Measurements from ENCODE around the gene LIX1L. TPM values are rescaled to one million over a fixed set of nuclear protein-coding genes. Genes with fewer than 3 reads are reported as not detected.
"Not testable (repeated sequence)": the region's sequence is repeated elsewhere in the genome, so short reads cannot be mapped to it uniquely, and the experiment has no call there.

LIX1L gene
- total RNA-seq, 2 donors from 2014 or later, result 36.9 to 39.5 TPM

DNA sequence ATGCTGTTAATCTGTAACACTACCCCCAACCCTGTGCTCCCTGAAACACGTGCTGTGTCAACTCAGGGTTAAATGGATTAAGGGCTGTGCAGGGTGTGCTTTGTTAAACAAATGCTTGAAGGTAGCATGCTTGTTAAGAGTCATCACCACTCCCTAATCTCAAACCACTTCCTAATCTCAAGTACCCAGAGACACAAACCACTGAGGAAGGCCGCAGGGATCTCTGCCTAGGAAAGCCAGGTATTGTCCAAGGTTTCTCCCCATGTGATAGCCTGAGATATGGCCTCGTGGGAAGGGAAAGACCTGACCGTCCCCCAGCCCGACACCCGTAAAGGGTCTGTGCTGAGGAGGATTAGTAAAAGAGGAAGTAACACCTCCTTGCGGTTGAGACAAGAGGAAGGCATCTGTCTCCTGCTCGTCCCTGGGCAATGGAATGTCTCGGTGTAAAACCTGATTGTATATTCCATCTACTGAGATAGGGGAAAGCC is 25.3 kb downstream of the LIX1L start:
- DNase-seq, result not testable (repeated sequence)
- Mint-ChIP-seq H3K36me3 (ENCODE audit: insufficient read depth in 2 of 2) (peaks cover 2 to 18% of the 10 kb centered on the region in 2 donors), H3K27ac (peak overlapping the region; percentile 41)

DNA sequence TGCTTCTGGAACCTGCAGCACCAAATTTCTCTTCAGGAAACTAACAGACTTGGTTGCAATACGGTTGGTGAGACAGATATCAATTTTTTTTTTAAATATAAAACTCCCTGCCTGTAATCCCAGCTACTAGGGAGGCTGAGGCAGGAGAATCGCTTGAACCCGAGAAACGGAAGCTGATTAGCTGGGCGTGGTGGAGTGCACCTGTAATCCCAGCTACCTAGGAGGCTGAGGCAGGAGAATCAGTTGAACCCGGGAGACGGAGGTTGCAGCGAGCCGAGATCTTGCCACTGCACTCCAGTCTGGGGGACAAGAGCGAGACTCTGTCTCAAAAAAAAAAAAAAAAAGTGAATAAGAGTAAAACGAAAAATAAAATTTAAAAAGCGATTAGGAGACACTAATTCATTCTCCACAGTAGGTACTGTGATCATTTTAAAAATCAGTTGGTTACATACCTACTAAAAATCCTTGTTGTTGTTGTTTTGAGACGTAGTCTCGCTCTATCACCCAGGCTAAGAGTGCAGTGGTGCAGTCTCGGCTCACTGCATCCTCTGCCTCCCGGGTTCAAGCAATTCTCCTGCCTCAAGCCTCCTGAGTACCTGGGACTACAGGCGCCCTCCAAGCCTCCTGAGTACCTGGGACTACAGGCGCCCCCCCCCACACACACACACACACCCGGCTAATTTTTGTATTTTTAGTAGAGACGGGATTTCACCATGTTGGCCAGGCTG is 29.7 kb downstream of the LIX1L start:
- no peak overlapping the region for H3K27ac Mint-ChIP-seq
- peaks cover 2 to 8% of the 10 kb centered on the region in 2 donors for H3K36me3 Mint-ChIP-seq (ENCODE audit: insufficient read depth in 2 of 2)
- ATAC-seq (replicated peaks in 1 of 2), result no peak
- no peak for DNase-seq
- H3K9me3 Mint-ChIP-seq, result no peaks in the 10 kb centered on the region
- H3K4me1 Mint-ChIP-seq (ENCODE audit: low read depth), result peaks cover 23% of the 10 kb centered on the region
- no peaks in the 10 kb centered on the region for H3K27me3 Mint-ChIP-seq (ENCODE audit: low read depth)
- H3K4me3 Mint-ChIP-seq, result peak overlapping the region in 1 of 2 donors; percentile 58

More for the DNA sequence above, 25.3 kb downstream of the LIX1L start:
- ATAC-seq (replicated peaks in 1 of 2); H3K9me3 Mint-ChIP-seq; H3K27me3 Mint-ChIP-seq (ENCODE audit: low read depth): not testable (repeated sequence)
- Mint-ChIP-seq H3K4me3 (peak overlapping the region; percentile 15 to 47), H3K4me1 (ENCODE audit: low read depth) (peaks cover 29% of the 10 kb centered on the region)

DNA sequence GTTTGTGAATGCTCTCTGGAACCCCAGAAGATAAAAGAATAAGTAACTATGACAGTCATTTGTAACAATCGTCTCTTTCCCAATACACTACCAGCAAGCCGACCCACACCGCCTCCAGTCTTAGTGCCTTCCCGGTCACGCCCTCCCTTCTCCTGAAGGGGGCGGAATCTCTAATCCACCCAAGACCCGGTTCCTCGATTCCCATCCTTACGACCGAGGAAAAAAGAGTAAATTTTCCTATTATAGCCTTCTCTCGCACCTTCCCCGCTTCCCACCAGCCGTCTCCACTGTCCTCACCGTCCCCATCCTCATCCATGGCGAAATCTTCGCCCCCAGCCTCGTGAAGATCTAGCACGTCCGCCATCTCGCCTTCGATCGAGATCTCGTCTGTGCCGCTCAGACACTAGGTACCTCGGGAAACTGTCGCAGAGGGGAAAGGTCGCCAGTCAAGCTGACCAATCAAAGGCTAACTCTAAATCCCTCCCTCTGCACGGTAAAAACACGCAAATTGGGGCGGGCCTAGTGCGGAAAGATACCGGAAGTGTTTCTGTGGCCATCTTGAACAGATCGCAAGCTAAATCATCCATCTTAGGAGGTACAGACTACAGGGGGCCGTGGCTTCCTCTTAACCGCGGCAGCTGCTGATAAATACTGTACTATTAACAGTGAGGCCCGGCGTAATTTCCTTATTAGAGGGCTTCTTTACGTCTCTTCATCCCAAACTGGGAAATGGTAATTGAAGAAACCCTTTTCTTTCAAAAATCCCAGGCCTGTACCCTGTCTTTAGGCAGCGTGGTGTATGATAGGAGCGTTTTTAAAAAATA is 30.5 kb downstream of the LIX1L start, which contains the start of gene RBM8A:
TSS of gene RBM8A (minus strand) at position 422 of the 824 bp plus-strand sequence. CDS start at position 364, 58 bp downstream.
- no peak within 1 kb of the TSS for H3K27ac Mint-ChIP-seq
- peak; percentile 95 for ATAC-seq (replicated peaks in 1 of 2)

DNA sequence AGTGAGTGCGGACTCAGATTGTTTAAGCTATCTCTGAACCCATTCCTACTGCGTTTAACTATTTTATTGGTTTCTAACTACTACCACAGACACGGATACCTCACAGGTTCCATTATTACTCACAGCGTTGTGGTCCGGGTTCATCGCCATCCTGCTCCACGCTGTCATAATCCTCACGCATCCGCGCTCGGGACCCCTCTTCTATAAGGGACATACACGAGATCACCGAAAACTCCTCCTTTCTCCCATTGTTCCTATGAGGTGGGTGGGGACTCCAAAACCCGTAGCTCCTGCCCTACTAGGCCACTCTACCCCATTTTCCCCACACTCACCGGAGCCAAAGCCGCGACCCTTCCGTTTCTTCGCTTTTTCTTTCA is 31.1 kb downstream of the LIX1L start:
- peak; percentile 69 to 76 for DNase-seq
- H3K9me3 Mint-ChIP-seq, result no peaks in the 10 kb centered on the region
- no peaks in the 10 kb centered on the region for H3K27me3 Mint-ChIP-seq (ENCODE audit: low read depth)
- peak; percentile 66 to 71 for ATAC-seq (replicated peaks in 1 of 2)
- peaks cover 1 to 8% of the 10 kb centered on the region in 2 donors for H3K36me3 Mint-ChIP-seq (ENCODE audit: insufficient read depth in 2 of 2)
- no peak overlapping the region for H3K27ac Mint-ChIP-seq
- peaks cover 9% of the 10 kb centered on the region for H3K4me1 Mint-ChIP-seq (ENCODE audit: low read depth)
- no peak overlapping the region for H3K4me3 Mint-ChIP-seq

More for the DNA sequence above, 30.5 kb downstream of the LIX1L start, which contains the start of gene RBM8A:
- Mint-ChIP-seq H3K4me3 (peak within 1 kb of the TSS in 1 of 2 donors; percentile 58), H3K36me3 (ENCODE audit: insufficient read depth in 2 of 2) (peaks cover 2 to 8% of the 10 kb centered on the region in 2 donors), H3K27me3 (ENCODE audit: low read depth) (no peaks in the 10 kb centered on the region), H3K4me1 (ENCODE audit: low read depth) (peaks cover 15% of the 10 kb centered on the region), H3K9me3 (no peaks in the 10 kb centered on the region)
- DNase-seq, result peak; percentile 92 to 94

DNA sequence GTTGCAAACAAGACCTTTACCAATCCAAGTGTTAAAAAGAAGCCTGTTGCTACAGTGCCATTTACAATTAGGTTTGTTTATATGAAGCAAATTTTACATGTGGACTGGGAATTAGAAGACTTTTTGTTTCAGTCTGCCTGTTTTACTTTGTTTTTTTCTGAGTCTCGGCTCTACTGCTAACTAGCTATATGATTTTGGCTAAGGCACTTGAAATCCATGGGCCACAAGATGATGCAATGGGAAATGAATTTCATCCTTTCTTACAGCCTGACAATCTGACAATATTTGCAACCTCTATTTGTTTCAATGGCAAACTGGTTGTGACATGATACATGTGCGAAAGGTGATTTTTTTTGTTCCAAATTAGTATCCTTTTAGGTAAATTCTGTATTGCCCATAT is 35.6 kb downstream of the LIX1L start:
- Mint-ChIP-seq H3K27me3 (ENCODE audit: low read depth) (no peaks in the 10 kb centered on the region), H3K27ac (no peak overlapping the region), H3K9me3 (no peaks in the 10 kb centered on the region), H3K4me1 (ENCODE audit: low read depth) (peaks cover 24% of the 10 kb centered on the region), H3K36me3 (ENCODE audit: insufficient read depth in 2 of 2) (peaks cover 0 to 5% of the 10 kb centered on the region in 2 donors), H3K4me3 (no peak overlapping the region)
- ATAC-seq (replicated peaks in 1 of 2) (no peak), DNase-seq (no peak)

DNA sequence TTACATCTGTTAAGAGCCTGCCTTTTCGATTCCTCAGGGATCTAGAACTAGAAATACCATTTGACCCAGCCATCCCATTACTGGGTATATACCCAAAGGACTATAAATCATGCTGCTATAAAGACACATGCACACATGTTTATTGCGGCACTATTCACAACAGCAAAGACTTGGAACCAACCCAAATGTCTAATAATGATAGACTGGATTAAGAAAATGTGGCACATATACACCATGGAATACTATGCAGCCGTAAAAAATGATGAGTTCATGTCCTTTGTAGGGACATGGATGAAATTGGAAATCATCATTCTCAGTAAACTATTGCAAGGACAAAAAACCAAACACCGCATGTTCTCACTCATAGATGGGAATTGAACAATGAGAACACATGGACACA is 37.5 kb downstream of the LIX1L start:
- Mint-ChIP-seq H3K27ac (peak overlapping the region; percentile 83), H3K36me3 (ENCODE audit: insufficient read depth in 2 of 2) (peaks cover 0 to 16% of the 10 kb centered on the region in 2 donors), H3K4me1 (ENCODE audit: low read depth) (peaks cover 41% of the 10 kb centered on the region), H3K4me3 (peak overlapping the region; percentile 88 to 91)
- H3K27me3 Mint-ChIP-seq (ENCODE audit: low read depth); ATAC-seq (replicated peaks in 1 of 2); DNase-seq; H3K9me3 Mint-ChIP-seq: not testable (repeated sequence)

DNA sequence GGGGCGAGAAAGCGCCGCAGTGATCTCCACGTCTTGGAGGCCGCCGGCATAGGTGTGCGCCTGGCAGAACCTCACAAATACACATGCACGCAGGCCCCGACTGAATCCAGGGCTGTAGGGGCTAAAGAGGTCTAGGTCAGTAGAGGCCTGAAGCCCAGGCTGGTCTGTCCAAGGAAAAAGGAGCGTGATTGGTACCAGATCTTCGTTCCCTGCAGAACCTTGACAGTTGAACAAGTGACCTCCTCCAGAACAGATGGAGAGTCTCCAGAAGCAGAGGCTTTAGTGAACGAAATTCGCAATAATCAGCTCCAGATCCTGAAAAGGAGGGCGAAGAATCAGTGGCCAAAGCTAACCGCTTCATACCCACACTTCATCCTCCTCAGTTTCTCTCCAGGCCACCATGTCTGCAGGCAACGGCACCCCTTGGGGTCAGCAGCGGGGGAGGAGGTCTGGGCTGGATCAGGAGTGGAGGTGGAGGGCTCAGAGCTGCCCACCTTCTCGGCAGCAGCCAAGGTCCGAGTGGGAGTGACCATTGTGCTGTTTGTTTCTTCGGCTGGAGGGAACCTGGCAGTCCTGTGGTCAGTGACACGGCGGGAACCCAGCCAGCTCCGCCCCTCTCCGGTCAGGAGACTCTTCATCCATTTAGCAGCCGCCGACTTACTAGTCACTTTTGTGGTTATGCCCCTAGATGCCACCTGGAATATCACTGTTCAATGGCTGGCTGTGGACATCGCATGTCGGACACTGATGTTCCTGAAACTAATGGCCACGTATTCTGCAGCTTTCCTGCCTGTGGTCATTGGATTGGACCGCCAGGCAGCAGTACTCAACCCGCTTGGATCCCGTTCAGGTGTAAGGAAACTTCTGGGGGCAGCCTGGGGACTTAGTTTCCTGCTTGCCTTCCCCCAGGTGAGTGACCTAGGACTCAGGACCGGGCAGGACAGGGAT is 38.6 kb downstream of the LIX1L start:
- no peaks in the 10 kb centered on the region for H3K9me3 Mint-ChIP-seq
- peaks cover 2 to 14% of the 10 kb centered on the region in 2 donors for H3K36me3 Mint-ChIP-seq (ENCODE audit: insufficient read depth in 2 of 2)
- H3K27ac Mint-ChIP-seq, result peak overlapping the region; percentile 96
- H3K27me3 Mint-ChIP-seq (ENCODE audit: low read depth), result no peaks in the 10 kb centered on the region
- ATAC-seq (replicated peaks in 1 of 2) (peak; percentile 22 to 24), DNase-seq (peak; percentile 35 to 40)
- peak overlapping the region; percentile 88 to 91 for H3K4me3 Mint-ChIP-seq
- H3K4me1 Mint-ChIP-seq (ENCODE audit: low read depth), result peaks cover 42% of the 10 kb centered on the region

DNA sequence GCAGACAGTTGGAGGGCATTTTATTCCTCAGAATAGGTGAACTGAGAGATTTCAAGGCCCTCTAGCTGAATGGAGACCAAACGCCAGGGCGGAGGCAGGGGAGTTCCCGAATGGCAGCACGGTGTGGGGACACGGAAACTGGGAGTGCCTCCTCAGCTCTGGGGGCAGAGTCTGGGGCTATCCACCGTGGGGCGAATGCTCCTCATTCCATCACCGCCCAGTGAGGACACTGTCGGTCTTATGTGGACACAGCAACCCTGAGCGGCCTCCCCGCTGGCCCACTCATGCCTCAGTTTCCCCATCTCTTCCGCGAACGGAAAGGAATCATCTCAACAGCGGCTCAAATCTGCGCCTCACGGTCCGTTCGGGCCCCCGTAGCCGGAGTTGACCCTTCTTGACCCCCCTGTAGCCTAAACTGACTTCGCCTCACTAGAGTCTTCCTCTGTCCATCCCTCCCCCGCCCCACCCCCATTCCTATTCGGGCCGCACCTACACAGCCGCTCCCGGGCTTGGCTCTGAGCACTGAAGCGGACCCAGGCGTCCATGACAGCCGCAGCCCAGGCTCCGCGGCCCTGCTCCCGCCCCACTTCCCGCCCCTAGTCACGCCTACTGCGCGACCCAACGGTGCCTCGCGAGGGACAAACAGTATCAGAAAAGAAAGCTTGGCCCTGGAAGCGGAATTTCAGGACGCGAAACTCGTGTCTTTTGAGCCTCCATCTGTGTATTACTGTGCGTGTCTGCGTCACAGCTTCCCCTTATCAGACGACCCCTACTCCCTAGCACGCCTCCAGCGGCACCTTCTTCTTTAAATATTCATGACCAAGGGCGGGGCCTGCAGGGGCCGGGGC is 39.4 kb downstream of the LIX1L start, which contains the start of gene PEX11B:
TSS of gene PEX11B (minus strand) at position 574 of the 848 bp plus-strand sequence. CDS start at position 545, 29 bp downstream.
- H3K27me3 Mint-ChIP-seq (ENCODE audit: low read depth), result no peaks in the 10 kb centered on the region
- DNase-seq, result peak; percentile 92 to 93
- peaks cover 2 to 19% of the 10 kb centered on the region in 2 donors for H3K36me3 Mint-ChIP-seq (ENCODE audit: insufficient read depth in 2 of 2)
- ATAC-seq (replicated peaks in 1 of 2), result peak; percentile 92
- peaks cover 51% of the 10 kb centered on the region for H3K4me1 Mint-ChIP-seq (ENCODE audit: low read depth)
- peak within 1 kb of the TSS; percentile 88 to 91 for H3K4me3 Mint-ChIP-seq
- no peaks in the 10 kb centered on the region for H3K9me3 Mint-ChIP-seq
- H3K27ac Mint-ChIP-seq, result peak within 1 kb of the TSS; percentile 96

DNA sequence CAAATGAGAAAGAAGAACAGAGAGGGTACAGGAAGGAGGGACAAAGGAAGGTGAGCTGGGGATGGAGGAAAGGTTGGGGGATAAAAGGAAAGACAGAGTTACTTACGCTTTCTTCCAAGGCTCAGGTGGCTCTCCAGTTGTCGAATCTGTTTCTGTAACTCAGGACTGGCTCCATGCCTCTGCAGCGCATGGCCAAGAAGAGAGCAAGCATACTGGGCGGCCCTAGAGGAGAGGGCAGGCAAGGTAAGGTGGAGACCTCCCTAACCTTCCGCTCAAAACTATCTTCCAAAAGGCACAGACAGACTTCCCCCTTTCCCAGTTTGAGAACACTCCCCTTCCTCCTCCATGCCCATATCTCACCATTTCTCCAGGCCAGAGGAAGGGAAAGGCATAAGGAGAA is 40.2 kb downstream of the LIX1L start:
- peak overlapping the region; percentile 96 for H3K27ac Mint-ChIP-seq
- DNase-seq (no peak), ATAC-seq (replicated peaks in 1 of 2) (no peak)
- H3K27me3 Mint-ChIP-seq (ENCODE audit: low read depth), result no peaks in the 10 kb centered on the region
- no peaks in the 10 kb centered on the region for H3K9me3 Mint-ChIP-seq
- peaks cover 2 to 16% of the 10 kb centered on the region in 2 donors for H3K36me3 Mint-ChIP-seq (ENCODE audit: insufficient read depth in 2 of 2)
- H3K4me1 Mint-ChIP-seq (ENCODE audit: low read depth), result peaks cover 58% of the 10 kb centered on the region
- peak overlapping the region; percentile 88 to 91 for H3K4me3 Mint-ChIP-seq

DNA sequence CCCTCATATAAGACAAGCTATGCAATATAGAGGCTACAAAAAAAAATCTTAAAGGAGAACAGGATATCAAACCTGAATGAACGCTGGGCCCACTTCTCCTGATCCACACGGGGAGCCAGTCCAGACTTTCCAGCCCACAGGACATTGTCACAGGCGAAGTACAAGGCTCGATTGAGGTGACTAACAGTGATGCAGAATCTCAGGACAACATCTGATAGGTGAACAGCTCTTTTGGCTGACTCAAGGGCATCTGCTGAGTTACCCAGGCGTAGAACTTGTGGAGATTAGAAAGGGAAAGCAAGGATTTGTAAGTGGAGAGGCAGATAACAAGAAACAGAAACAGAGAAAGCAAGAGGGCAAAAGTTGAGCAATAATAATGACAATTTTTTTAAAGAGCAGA is 41.1 kb downstream of the LIX1L start:
- H3K4me1 Mint-ChIP-seq (ENCODE audit: low read depth), result peaks cover 58% of the 10 kb centered on the region
- ATAC-seq (replicated peaks in 1 of 2), result no peak
- H3K27ac Mint-ChIP-seq, result peak overlapping the region; percentile 78
- H3K4me3 Mint-ChIP-seq, result peak overlapping the region; percentile 66 to 91
- DNase-seq, result no peak
- H3K36me3 Mint-ChIP-seq (ENCODE audit: insufficient read depth in 2 of 2), result peaks cover 2 to 16% of the 10 kb centered on the region in 2 donors
- H3K9me3 Mint-ChIP-seq, result no peaks in the 10 kb centered on the region
- H3K27me3 Mint-ChIP-seq (ENCODE audit: low read depth), result no peaks in the 10 kb centered on the region

DNA sequence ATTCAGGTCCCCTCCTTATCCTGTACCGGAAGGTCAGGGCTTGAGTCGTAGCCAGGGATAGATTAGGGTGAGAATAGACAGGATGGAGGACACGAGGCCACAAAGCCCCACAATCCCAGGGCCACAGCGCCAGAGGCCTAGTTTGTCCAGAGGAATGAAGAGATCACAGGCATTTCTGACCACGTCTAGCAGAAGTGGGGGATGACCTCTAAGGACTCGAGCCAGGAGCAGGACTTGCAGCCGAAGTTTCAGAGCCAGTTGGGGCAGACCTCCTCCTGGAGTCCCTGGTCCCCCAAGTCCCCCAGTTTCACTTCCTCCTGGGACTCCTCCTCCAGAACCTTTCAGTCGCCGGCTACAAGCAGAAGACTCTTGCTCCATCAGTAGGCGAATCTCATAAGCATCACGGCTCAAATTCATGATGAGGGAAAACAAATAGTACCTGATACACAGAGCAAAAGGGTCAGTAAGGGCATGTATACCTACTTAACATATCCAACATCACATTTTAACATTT is 45.6 kb downstream of the LIX1L start:
- H3K9me3 Mint-ChIP-seq, result no peaks in the 10 kb centered on the region
- no peak overlapping the region for H3K4me3 Mint-ChIP-seq
- H3K27me3 Mint-ChIP-seq (ENCODE audit: low read depth), result no peaks in the 10 kb centered on the region
- H3K36me3 Mint-ChIP-seq (ENCODE audit: insufficient read depth in 2 of 2), result peaks cover 4 to 20% of the 10 kb centered on the region in 2 donors
- peaks cover 37% of the 10 kb centered on the region for H3K4me1 Mint-ChIP-seq (ENCODE audit: low read depth)
- DNase-seq (no peak), ATAC-seq (replicated peaks in 1 of 2) (no peak)
- H3K27ac Mint-ChIP-seq, result no peak overlapping the region

Measured in activated T-cell treated with anti-CD3 and anti-CD28 coated beads, Interleukin-2, amount 50 U/mL, for 72 hours (primary cell).